GM21528 (cell line): ENCODE data around the gene VPS8.
"Not testable (repeated sequence)": the region's sequence is repeated elsewhere in the genome, so short reads cannot be mapped to it uniquely, and the experiment has no call there.

Experiments used
- ATAC-seq: cut with Tn5 transposase; IDR thresholded peaks from one replicate; pipeline ENCODE4 v1.9.1; 2021; ENCODE audit warnings: mild to moderate bottlenecking, moderate library complexity; ENCODE audit not compliant: unreplicated experiment, low FRiP score

Gene VPS8

DNA sequence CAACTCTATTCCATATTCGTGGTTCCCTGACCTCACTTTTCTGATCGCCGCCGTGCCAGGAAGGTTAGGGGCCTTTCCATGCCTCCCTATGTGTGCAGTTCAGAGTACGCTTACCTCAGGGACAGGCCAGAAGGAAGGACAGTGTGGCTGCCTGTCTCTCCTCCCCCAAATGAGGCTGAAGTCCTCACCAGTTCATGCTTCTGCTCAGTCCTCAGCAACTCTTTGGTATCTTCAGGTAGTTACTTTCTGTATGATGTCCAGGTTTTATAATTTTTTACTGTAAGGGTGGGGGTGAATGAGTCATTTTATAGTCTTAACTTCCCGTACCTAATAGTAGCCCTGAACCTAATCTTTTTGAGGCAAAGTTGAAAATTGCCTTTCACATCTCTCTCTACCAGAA, 98.7 kb downstream of the VPS8 start:
- no peak for ATAC-seq

DNA sequence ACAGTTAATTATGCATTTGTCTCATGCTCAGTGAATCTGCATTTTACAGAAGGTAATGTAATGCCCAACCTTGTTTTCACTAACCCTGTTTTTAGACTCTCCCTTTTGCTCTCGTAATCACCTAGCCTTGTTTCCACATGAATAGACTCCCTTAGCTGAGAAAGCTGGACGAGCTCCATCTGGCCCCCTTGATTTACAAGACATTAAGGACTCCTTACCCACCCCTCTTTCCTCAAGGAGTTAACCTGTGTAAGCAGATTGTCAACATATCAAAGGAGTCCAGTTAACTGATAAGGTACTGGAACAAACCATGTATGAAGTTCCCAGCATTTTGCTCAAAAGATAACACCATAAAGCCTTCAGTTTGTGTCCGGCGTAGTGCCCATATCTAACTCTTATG, 99.6 kb downstream of the VPS8 start:
- no peak for ATAC-seq

DNA sequence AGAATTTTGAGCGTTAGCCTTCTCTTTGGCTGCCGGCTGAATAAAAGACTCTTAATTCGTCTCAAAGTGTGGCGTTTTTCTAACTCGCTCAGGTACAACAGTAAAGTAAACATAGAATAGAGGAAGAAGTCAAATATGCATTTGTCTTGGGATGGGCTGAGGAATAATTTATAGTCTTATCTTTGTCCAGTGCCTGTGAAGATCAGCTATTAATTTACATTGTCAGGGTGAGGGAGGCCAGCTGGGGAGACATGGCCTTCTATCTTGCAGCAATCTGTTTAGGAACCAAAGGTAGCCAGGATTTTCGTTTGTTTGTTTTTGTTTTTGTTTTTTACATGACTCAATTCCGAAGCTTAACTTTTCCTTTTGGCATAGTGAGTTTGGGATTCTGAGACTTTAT, 100.2 kb downstream of the VPS8 start:
- ATAC-seq, result no peak

DNA sequence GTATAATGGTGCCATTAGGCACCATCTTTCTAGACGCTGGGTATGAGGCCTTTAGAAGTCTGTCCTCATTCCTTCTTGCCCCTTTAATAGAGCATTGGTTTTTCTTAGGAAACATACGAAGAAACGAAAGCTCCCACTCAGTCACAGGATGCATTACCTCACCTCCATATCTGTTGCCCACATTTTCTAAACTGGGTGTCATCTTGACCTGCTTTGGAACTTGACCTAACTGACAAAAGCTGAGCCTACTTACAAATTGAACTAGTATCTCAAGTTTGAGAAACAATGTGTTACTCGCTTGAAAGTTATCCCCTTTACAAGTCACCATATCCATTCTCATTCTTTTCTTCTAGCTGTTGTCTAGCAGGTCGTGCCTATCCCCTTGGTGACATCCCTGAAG, 102.7 kb downstream of the VPS8 start:
- ATAC-seq, result no peak

DNA sequence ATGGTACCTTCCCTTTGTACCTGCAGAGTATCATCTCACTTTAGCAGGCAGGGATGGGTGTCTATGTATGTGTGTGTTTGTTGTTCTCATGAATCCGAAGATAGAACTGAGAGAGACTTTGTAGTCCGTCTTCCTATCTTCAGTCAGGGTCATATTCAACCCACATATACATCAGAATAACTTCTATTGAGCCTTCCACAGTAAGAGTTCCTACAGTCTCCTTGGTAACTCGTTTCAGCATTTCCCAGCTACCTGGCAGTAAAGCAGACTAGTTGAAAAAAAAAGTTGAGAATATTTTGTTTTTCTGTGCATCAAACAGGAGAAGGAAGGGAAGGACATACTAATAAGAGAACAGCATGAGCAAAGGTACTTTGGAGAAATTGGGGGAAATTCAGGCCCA, 106.8 kb downstream of the VPS8 start:
- no peak for ATAC-seq

DNA sequence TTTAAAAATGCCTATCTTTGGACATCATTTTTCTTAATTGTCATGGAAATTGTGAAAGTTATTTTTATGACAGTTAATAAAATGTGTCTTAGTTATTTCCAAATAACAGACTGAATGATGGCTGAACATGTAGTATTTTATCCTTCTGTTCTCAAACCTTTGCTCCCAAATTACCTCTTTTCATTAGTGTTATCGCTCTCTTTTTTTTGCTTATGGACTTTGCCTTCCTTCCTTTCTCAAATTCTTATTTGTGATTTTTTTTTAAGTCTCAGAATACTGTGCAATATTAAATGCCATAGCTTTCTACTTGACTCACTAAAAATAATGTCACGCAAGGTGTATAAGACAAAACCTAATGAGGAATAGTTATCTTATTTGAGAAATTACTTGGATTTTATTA, 107.7 kb downstream of the VPS8 start:
- no peak for ATAC-seq

DNA sequence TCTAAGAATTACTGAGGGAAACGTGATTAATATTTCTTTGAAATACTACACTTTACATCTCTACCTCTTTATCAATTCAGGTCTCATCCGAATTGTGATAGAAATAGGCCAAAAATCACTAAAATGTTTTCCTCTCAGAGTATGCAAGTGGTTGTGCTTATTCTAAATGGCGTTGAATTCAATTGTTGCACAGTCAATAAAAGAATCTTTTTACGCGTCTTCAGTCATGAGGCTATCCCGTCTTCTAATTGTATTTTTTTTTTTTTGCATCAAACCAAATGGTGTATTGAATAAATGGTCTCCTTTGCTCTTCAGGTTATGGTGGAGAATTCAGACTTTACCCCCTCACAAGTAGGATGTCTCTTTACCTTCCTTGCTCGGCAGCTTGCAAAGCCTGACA, 112.6 kb downstream of the VPS8 start:
- ATAC-seq, result no peak

DNA sequence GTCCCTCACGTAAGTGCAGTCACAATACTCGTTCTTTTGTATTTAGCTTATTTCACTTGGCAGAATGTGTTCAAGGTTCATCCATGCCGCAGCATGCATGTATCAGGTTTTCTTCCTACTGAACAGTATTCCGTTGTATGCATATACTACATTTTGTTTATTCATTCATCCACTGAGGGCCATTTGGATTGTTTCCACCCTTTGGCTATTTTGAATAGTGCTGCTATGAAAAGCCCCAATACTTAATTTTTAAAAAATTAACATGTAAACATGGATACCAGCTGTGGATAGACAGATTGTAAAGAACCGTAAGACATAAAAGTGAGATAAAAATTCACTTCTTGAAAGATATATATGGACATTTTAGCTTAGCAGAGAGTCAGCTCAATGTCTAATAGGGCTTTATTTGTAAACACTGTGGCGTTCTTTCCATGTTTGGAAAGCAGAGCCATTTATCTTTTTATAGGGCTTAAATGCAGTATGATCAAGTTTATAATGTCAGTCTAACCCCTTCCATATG, 115.9 kb downstream of the VPS8 start:
- no peak for ATAC-seq

DNA sequence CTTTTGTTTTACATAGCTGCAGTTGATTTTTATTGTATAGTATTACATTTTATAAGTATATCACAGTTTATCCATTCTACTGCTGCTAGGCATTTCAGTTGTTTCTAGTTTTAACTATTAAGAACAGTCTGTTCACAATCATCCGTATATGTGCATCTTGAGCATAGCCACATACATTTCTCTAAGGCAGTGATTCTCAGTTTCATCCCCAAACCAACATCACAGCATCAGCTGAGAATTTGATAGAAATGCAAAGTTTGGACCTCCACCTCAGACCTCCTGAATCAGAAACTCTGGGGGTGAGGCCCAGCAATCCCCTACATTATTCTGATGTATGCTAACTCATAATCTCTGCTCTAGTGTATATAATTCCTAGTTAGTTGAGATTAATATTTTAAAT, 120.8 kb downstream of the VPS8 start:
- no peak for ATAC-seq

DNA sequence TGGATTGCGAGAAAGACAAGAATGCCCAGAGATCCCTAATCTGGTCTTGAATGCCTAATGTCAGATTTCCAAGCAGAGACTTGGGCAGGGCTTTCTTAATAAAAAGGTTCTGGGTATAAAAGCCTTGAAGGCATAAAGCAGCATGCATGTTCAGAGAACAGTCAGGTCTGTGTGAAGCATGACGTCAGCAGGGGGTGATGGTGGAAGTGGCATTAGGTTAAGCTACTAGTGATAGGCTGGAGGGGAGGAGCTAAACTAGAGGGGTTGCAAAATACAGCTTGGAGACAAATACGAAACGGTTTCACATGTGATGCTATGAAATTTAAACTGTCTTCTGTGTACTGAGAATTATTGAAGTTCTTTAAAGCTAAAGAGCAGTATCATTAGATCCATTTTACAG, 125.6 kb downstream of the VPS8 start:
- ATAC-seq, result no peak

DNA sequence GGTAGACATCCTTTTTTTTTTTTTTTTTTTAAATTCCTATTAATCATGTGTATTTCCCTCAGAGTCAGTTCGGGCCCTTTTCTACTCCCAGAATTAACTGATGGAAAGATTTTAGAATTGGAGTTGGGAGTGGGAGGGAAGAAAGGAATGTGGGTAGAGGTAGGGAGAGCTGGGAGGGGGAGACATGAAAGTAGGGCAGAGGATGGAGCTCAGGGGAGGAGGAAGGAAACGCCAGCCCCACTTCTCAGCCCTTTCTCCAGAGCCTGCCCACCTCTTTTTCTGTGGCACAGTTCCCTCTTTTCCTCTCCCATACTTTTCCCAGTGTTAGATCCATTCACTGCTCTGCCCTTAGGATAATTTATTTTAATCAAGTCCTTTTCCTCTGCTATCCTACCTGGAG, 129.4 kb downstream of the VPS8 start:
- ATAC-seq, result no peak

DNA sequence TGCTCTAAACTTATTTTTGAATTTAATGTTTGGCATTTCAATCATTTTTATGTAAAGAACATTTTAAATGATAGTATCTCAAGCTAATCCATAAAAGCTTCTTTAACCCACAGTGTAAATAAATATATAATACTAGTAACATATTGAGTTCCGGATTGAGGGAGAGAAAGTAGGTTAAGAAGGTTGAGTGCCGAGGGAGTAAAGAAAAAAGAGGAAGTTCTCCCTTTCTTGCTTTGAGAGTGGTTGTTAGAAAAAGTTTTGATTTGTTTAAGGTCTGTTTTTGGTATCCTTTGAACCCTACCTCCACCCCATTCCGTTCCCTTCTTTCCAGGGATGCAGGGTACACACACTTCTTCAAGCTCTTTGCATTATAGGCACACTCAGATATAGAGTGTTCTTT, 130.8 kb downstream of the VPS8 start:
- no peak for ATAC-seq

DNA sequence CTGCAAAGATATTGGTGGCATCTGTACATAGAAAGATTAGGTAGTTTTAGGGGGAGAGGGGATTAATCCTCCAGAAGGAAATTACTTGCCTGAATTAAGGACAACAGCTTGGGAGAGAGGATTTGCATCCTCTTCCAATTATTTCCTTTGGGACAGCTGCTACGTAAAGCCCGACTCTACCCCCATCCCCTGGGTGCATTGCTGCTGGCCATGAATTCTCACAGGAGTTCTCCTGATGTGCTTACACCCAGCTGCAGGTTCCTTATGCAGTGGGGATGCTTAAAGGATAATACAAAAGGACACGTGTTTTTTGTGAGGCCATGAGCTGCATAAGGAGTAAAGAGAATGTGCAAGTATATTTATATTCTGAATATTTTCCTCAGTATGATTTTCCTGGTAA, 132.3 kb downstream of the VPS8 start:
- ATAC-seq, result no peak

DNA sequence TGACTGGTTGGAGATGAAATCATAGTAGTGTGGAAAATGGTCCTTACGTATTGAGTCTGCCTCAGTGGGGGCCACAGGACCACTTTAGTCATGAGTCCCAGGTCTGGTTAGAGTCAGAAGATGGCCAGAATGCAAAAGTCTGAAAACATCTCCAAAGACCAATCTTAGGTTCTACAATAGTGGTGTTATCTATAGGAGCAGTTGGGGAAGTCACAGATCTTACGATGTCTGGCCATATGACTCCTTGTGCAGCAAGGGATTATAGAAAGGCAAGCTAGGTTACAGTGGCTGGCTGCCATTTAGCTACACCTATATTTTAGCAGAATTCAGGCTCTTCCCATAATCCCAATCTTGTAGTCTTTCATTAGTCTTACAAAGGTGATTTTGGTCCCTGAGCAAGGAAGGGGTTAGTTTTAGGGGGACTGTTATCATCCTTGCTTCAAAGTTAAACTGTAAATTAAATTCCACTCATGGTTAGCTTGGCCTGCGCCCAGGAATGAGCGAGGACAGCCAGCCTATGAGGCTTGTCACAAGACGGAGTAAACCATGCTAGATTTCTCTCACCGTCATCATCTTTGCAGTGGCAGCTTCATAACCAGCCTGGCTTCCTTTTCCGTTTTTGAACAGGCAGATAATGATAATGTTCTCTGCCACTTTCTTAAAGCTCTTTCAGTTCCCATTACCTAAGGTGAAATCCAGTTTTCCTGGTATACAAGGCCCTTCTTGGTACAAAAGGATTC, 134.1 kb downstream of the VPS8 start:
- ATAC-seq, result no peak

DNA sequence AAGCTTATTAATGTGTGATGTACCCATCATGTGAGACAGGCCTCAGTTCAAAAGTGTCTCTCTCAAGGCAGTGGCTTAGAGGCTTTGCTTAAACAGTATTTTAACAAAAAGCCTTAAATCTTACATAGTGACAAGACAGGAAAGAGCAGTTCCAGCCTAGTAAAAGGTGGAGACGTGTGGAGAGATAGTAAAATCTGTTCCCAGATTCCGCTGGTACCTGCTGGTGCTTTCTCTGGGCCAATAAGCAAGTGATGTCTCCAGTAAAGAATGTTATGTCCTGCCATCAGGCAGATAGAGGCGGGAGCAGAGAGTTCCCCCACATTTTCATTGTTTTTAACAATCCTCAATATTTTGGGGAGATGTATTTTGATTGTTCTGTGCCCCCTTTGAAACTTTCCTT, 135.0 kb downstream of the VPS8 start:
- ATAC-seq, result no peak

DNA sequence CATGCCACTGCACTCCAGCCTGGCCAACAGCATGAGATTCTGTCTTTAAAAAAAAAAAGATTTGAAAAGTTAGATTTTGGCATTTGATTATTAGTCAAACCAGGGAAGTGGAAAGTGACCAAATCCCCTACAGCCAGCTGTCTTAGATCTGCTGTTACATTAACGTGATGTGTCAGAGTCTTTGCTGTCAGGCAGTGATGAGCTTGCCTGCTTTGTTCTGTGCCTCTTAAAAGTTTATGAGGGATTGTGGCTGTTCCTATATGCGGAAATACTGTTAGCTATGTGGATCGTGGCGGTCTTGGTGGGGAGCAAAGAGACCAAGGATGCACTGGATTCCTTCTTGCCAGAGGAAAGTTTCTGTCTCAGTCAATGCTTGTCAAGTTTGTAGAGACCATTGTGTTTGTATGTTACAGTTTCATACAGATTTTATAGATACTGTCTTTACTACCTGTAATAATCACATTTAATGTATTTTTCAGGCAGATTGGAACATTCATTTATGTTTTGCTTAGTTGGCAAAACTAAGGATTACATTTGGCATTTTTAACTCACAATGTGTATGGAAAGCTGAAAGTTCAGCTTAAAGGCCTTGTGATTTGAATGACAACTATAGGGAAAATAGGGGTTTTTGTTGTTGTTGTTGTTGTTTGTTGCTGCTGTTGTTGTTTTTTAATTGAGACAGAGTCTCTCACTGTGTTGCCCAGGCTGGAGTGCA, 137.4 kb downstream of the VPS8 start:
- no peak for ATAC-seq

DNA sequence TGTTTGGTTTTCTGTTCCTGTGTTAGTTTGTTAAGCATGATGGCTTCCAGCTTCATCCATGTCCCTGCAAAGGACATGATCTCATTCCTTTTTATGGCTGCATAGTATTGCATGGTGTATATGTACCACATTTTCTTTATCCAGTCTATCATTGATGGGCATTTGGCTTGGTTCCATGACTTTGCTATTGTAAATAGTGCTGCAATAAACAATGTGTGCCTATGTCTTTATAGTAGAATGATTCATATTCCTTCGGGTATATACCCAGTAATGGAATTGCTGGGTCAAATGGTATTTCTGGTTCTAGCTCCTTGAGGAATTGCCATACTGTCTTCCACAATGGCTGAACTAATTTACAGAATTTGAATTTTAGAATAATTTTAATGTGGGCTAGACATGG, 138.8 kb downstream of the VPS8 start:
- not testable (repeated sequence) for ATAC-seq

DNA sequence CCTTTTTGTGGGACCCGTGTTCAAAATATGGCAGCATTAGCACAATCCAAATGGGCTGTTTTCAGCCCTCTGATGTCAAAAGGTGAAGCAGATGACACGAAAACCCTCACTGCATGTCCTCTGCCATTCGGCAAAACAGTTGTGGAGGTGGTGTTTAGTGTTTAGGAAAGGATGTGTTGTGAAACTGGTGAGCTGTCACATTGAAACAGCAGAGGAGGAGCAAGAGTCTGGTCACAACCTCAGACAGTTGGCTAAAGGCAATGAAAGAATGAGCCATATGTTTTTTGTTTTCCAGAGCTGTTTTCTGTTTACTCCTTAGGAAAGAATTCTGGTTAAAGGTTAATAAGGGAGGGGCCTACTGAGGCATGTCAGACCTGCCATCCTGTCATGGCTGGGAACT, 140.7 kb downstream of the VPS8 start:
- no peak for ATAC-seq

DNA sequence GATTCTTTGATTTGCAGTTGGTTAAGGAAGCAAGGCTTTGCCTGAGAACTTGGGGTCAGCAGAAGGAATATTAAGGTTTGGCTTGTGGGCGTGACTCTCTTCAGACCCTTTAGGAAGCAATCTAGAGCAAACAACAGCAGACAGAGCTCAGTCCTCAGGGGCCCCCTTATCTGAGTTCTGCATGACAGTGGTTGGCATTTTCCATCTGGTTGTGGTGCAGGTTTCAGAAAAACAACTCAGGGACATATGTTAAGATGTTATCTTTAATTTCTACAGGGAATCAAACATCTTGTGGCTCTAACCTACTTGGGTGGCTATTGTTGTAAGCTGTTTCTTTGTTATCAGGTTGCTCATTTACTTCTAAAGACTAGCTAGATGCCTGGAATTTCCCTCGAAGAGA, 141.4 kb downstream of the VPS8 start:
- ATAC-seq, result no peak

DNA sequence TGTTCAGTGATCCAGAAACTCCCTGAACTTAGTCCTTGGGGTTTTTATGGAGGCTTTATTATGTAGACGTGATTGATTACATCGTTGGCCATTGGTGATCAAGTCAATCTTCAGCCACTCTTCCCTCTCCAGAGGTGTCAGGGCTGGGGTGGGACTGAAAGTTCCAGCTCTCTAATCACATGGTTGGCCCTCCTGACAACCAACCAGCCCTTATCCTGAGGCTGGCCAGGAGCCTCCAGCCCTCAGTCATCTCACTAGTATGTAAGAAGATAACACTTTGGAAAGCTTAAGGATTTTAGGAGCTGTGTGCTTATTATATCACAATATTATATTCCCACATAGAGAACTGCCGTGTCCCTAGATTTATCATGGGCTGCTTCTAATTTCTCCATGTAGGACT, 142.3 kb downstream of the VPS8 start:
- ATAC-seq, result no peak

DNA sequence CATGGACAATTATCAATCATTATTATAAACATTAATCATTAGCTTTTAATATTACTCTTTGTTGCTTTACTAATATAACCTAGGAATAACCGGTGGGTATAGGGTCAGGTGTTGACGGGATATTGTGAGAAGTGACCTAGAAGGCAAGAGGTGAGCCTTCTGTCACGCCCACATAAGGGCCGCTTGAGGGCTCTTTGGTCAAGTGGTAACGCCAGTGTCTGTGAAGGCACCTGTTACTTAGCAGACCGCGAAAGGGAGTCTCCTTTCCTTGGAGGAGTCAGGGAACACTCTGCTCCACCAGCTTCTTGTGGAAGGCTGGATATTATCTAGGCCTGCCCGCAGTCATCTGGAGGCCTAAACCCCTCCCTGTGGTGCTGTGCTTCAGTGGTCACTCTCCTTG, 142.9 kb downstream of the VPS8 start:
- ATAC-seq, result not testable (repeated sequence)
